ENCODE results near the gene SPEG.
A peak's percentile ranks its signal among the peaks of the same experiment; 100 is the strongest.

SPEG gene

GRCh38 chr2:219430633-219431615, 3.7 kb upstream of the SPEG start:
- ATAC-seq = peak; percentile 97
- TF ChIP-seq GLIS3 (CRISPR knock-in tag; IDR thresholded peaks at IDR 0.05) (no peak), ZFP3 (CRISPR knock-in tag; IDR thresholded peaks at IDR 0.05) (peak; percentile 62), CREB5 (CRISPR knock-in tag; IDR thresholded peaks at IDR 0.05; ENCODE audit: low read depth) (no peak), CSDC2 (CRISPR knock-in tag; IDR thresholded peaks at IDR 0.05) (no peak), ARNTL (CRISPR knock-in tag; IDR thresholded peaks at IDR 0.05; ENCODE audit: borderline replicate concordance, low read depth) (no peak), ZNF565 (CRISPR knock-in tag; conservative IDR thresholded peaks at IDR 0.05; ENCODE audit: low read depth) (no peak)

GRCh38 chr2:219433666-219434467, 776 bp upstream of the SPEG start:
- no peak for TF ChIP-seq CREB5 (CRISPR knock-in tag; IDR thresholded peaks at IDR 0.05; ENCODE audit: low read depth)
- TF ChIP-seq TCF4 (CRISPR knock-in tag; IDR thresholded peaks at IDR 0.05; ENCODE audit: borderline replicate concordance) = no peak
- no peak for TF ChIP-seq ESRRG (CRISPR knock-in tag; IDR thresholded peaks at IDR 0.05)
- ATAC-seq = peak; percentile 46

- no peak for TF ChIP-seq CSDC2 (CRISPR knock-in tag; IDR thresholded peaks at IDR 0.05)
- TF ChIP-seq OSR1 (CRISPR knock-in tag; IDR thresholded peaks at IDR 0.05) = no peak
- TF ChIP-seq PPARA (CRISPR knock-in tag; IDR thresholded peaks at IDR 0.05; ENCODE audit: borderline replicate concordance) = no peak
- TF ChIP-seq BACH2 (CRISPR knock-in tag; IDR thresholded peaks at IDR 0.05; ENCODE audit: borderline replicate concordance) = no peak
- no peak for TF ChIP-seq POU6F1 (CRISPR knock-in tag; IDR thresholded peaks at IDR 0.05; ENCODE audit: borderline replicate concordance, low read depth)
- TF ChIP-seq ARNTL (CRISPR knock-in tag; IDR thresholded peaks at IDR 0.05; ENCODE audit: borderline replicate concordance, low read depth) = no peak
- no peak for TF ChIP-seq CSRNP3 (CRISPR knock-in tag; IDR thresholded peaks at IDR 0.05)
- no peak for TF ChIP-seq TCF4 (CRISPR knock-in tag; IDR thresholded peaks at IDR 0.05; ENCODE audit: borderline replicate concordance)
- no peak for TF ChIP-seq TOX (CRISPR knock-in tag; IDR thresholded peaks at IDR 0.05; ENCODE audit: borderline replicate concordance)
- no peak for TF ChIP-seq GLIS3 (CRISPR knock-in tag; IDR thresholded peaks at IDR 0.05)
- no peak for TF ChIP-seq ZFP30 (CRISPR knock-in tag; IDR thresholded peaks at IDR 0.05)
- TF ChIP-seq, protein P1, sequence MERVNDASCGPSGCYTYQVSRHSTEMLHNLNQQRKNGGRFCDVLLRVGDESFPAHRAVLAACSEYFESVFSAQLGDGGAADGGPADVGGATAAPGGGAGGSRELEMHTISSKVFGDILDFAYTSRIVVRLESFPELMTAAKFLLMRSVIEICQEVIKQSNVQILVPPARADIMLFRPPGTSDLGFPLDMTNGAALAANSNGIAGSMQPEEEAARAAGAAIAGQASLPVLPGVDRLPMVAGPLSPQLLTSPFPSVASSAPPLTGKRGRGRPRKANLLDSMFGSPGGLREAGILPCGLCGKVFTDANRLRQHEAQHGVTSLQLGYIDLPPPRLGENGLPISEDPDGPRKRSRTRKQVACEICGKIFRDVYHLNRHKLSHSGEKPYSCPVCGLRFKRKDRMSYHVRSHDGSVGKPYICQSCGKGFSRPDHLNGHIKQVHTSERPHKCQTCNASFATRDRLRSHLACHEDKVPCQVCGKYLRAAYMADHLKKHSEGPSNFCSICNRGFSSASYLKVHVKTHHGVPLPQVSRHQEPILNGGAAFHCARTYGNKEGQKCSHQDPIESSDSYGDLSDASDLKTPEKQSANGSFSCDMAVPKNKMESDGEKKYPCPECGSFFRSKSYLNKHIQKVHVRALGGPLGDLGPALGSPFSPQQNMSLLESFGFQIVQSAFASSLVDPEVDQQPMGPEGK (CRISPR knock-in tag; IDR thresholded peaks at IDR 0.05; ENCODE audit: borderline replicate concordance) = no peak
- TF ChIP-seq CREB5 (CRISPR knock-in tag; IDR thresholded peaks at IDR 0.05; ENCODE audit: low read depth) = no peak
- ATAC-seq = no peak
These were observed 250 bp upstream of the SPEG start for GRCh38 chr2:219434468-219434717.

All from SK-N-SH treated with all-trans-retinoic acid at 6 μM for 48 hours (cell line).